ENCODE data around the gene NFIA.

- TF ChIP-seq, protein P1, sequence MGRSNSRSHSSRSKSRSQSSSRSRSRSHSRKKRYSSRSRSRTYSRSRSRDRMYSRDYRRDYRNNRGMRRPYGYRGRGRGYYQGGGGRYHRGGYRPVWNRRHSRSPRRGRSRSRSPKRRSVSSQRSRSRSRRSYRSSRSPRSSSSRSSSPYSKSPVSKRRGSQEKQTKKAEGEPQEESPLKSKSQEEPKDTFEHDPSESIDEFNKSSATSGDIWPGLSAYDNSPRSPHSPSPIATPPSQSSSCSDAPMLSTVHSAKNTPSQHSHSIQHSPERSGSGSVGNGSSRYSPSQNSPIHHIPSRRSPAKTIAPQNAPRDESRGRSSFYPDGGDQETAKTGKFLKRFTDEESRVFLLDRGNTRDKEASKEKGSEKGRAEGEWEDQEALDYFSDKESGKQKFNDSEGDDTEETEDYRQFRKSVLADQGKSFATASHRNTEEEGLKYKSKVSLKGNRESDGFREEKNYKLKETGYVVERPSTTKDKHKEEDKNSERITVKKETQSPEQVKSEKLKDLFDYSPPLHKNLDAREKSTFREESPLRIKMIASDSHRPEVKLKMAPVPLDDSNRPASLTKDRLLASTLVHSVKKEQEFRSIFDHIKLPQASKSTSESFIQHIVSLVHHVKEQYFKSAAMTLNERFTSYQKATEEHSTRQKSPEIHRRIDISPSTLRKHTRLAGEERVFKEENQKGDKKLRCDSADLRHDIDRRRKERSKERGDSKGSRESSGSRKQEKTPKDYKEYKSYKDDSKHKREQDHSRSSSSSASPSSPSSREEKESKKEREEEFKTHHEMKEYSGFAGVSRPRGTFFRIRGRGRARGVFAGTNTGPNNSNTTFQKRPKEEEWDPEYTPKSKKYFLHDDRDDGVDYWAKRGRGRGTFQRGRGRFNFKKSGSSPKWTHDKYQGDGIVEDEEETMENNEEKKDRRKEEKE (IDR thresholded peaks at IDR 0.05): no peak
- no peak for TF ChIP-seq ZNF382 (CRISPR knock-in tag; IDR thresholded peaks at IDR 0.05; ENCODE audit: borderline replicate concordance)
- no peak for TF ChIP-seq POLR2A (IDR thresholded peaks at IDR 0.05; ENCODE audit: insufficient read depth in 1 of 2, low read depth in 2 of 2, low read length in 2 of 2)
- no peak for TF ChIP-seq ZNF24 (IDR thresholded peaks at IDR 0.05)
- TF ChIP-seq ZNF124 (CRISPR knock-in tag; IDR thresholded peaks at IDR 0.05): no peak
- no peak for TF ChIP-seq TAF1 (CRISPR knock-in tag; IDR thresholded peaks at IDR 0.05)
- TF ChIP-seq, protein P2, sequence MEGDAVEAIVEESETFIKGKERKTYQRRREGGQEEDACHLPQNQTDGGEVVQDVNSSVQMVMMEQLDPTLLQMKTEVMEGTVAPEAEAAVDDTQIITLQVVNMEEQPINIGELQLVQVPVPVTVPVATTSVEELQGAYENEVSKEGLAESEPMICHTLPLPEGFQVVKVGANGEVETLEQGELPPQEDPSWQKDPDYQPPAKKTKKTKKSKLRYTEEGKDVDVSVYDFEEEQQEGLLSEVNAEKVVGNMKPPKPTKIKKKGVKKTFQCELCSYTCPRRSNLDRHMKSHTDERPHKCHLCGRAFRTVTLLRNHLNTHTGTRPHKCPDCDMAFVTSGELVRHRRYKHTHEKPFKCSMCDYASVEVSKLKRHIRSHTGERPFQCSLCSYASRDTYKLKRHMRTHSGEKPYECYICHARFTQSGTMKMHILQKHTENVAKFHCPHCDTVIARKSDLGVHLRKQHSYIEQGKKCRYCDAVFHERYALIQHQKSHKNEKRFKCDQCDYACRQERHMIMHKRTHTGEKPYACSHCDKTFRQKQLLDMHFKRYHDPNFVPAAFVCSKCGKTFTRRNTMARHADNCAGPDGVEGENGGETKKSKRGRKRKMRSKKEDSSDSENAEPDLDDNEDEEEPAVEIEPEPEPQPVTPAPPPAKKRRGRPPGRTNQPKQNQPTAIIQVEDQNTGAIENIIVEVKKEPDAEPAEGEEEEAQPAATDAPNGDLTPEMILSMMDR (CRISPR knock-in tag; IDR thresholded peaks at IDR 0.05): no peak
- no peak for TF ChIP-seq ARID4A (CRISPR knock-in tag; IDR thresholded peaks at IDR 0.05; ENCODE audit: borderline replicate concordance)
- TF ChIP-seq ZNF563 (CRISPR knock-in tag; IDR thresholded peaks at IDR 0.05): no peak
Observed at GRCh38 chr1:61284936-61285335, 202.6 kb downstream of the NFIA start.
